HG02938 (cell line): ENCODE measurements around the gene MAST2.

Source experiments
- ATAC-seq: cut with Tn5 transposase; IDR thresholded peaks from one replicate; pipeline ENCODE4 v1.9.1; 2021; ENCODE audit warnings: mild to moderate bottlenecking, moderate library complexity; ENCODE audit not compliant: unreplicated experiment

MAST2 gene

DNA sequence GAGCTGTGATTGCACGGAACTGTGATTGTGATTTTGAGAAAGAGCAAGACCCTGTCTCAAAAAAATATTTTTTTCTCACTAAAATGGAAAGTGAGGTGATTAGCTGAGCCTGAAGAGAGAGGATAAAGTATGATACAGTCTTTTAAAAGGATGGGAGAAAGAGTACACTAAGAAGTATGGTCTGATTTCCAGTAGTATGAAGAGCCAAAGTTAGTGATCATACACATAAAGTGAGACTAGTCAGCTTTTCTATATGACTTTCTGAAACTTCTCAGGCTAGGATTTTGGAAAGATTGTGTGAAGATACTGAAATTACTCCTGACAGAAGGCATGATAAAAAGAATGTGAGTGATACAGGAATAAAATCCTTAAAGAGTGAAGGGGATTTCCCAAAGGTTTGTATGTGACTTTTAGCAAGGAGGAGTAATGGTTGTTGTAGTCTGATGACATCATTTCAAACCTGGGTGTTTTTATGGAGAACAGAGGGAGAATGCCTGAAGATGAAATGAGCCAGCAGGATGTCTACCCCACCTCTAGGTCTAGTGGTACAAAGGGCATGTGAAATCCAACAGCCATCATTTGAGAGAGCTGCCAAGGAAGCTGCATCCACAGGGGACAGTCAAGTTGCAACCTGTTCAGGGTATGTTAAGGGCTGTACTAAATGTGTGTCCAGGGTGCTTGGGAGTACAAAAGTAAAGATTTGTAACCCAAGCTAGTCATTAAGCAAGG is 171.3 kb downstream of the MAST2 start:
- no peak for ATAC-seq

DNA sequence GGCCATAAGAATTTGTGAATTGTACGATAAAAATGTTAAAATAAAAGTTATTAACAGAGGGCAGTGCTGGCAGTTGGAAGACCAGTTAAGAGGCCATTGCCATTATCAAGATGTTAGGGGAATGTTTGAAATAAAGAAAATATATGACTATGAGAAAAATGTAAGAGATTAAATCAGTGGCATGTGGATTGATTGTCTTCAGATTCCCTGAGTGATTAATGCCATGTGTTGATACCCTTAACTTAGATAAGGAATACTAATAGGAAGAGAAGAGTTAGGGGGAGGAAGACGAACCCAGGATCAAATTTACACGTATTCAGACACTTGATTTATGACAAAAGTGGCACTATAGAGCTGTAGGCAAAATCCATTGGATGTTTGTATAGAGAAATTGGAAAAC is 173.2 kb downstream of the MAST2 start:
- no peak for ATAC-seq

DNA sequence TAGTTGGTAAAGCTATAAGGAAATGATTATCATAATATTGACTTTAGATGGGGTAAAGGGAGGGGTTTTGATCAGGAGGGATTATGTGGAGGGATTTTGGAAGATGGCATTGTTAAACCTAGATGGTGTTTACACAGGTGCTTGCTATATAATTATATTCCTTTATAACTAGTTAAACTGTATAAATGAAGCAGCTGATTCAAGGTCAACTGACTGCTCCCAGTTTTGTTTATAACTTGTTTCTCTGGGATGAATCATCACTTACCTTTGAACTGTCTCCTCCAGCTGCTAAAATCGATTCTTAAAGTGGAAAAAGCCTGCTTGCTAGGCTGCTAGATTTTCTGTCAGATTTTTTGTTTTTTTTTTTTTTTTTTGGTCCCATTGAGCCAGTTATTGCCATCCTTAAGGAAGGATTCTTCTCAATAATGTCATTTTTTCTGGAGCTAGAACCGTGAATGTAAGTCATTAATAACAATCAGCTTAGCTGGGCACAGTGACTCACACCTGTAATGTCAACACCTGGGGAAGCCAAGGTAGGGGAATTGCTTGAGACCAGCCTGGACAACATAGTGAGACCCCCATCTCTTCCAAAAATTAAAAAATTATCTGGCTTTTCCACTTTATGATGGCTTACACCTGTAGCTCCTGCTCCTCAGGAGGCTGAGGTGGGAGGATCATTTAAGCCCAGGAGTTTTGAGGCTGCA is 175.8 kb downstream of the MAST2 start:
- no peak for ATAC-seq

DNA sequence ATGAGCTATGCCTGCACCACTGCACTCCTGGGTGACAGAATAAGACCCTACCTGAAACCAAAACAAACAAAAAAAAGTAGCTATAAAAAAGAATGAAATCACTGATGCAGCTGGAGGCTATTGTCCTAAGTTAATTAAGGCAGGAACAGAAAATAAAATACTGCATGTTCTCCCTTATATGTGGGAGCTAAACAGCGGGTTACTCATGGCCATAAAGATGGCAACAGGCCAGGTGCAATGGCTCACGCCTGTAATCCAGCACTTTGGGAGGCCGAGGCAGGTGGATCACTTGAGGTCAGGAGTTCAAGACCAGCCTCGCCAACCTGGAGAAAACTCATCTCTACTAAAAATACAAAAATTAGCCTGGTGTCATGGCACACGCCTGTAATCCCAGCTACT is 176.4 kb downstream of the MAST2 start:
- no peak for ATAC-seq

DNA sequence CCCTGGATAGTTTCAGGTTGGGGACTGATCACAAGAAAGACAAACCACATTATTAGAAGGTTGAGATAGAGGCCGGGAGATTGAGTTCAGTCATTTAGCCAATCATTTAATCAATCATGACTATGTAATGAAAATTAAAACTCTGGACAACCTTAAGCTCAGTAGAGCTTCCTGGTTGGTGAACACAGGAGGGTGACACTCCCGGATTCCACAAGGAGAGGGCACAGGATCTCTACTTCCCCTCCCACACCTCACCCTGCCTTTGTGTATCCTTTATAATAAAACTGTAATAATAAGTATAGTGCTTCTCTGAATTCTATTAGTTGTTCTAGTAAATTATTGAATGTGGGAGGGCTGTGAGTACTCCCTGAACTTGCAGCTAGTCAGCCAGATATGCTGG is 178.9 kb downstream of the MAST2 start:
- ATAC-seq, result no peak

DNA sequence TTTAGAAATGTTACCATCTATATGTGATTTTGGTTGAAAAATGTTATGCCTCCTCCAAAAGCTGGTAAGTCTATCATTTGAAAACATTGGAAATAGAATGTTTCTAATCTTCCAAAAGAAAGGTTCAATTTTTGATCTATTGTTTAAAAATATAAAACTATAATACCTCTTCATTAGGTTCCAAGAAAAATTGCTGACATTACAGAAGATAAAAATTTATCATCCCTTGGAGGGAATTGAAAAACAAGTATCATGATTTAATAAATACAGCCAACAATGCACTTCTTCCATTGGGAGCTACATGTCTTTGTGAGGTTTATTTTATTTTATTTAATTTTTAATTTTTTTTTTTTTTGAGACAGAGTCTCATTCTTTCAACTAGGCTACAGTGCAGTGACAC is 180.6 kb downstream of the MAST2 start:
- no peak for ATAC-seq

DNA sequence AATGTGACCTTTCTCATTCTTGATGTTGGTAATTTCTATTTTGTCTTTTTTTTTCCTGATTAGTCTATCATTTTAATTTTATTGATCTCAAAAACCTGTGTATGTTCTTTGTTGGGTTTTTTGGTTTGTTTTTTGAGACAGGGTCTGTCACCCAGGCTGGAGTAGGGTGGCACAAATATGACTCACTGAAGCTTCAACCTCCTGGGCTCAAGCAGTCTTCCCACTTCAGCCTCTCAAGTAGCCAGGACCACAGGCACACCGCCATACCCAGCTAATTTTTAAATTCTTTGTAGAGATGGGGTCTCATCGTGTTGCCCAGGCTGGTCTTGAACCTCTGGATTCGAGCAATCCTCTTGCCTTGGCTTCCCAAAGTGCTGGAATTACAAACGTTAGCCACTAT is 183.8 kb downstream of the MAST2 start:
- no peak for ATAC-seq

DNA sequence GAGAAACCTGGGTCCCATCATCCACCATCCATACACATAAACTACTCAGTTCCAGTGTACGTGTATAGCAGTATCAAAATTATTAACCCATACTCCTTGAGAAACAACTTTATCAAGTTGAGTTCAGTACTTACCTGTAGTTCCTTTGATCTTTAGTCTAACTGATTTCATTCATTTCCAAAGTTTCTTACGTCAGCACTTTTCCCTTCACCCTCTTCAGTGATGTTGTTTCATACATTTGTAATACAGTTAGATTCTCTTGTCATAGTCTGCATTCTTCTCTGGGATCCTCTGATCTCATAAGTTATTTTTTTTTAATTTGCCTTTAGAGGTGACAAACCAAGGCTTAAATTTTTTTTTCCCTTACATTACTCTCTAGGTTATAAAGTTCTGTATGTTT is 185.8 kb downstream of the MAST2 start:
- no peak for ATAC-seq

DNA sequence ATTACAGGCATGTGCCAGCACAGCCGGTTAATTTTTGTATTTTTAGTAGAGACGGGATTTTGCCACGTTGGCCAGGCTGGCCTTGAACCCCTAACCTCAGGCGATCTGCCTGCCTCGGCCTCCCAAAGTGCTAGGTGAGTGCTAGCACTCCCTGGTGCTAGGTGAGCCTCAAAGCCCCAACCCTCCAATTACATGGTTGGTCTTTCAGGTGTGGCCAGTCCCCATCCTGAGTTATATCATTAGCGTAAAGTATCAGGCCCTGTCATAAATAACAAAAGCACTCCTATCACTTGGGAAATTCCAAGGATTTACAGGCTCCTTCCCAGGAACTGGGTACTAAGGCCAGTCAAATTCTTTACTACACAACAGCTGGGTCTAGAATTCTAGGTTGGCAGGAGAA is 191.0 kb downstream of the MAST2 start:
- ATAC-seq, result no peak

DNA sequence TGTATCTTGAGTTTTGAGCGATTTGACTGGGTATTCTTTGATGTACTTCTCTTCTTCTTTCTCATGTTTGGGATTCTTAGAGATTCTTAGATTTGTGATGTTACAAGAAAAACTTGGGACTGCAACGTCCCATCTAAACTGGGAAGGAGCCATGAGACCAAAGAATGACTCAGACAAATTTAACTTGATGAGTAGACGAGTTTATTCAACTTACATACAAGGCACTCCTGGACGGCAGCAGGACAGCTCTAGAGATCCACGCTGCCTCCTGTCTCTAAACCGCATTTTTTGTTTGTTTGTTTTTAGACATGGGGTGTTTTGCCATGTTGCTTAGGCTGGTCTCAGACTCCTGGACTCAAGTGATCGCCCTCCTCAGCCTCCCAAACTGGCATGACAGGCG is 191.9 kb downstream of the MAST2 start:
- no peak for ATAC-seq

DNA sequence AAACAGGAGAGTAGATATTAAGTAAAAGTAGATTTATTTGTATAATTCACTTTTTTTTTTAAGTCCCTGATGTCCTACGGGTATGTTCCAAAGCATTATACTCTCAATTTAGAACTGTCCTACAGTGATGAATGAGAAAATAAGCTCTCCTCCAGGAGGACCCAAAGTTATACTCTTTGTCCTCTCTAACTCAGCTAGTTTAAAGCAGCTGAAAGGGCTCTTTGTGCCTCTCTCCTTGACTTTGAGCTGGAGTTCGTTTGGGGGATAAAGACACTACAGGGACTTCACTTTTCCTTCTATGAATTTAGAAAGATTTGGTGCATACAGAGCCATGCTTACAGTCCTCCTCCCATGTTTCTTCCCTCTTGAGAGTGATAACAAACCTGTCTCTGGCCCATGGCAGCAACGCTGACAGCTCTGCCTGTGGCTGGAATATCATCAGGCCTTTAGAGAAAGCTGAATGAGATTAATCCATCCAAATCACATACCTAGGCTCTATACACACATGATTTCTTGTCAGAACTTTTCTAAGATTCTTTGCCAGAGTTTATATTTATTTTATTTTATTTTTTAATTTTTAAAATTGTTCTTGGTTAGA is 194.7 kb downstream of the MAST2 start:
- ATAC-seq, result no peak

DNA sequence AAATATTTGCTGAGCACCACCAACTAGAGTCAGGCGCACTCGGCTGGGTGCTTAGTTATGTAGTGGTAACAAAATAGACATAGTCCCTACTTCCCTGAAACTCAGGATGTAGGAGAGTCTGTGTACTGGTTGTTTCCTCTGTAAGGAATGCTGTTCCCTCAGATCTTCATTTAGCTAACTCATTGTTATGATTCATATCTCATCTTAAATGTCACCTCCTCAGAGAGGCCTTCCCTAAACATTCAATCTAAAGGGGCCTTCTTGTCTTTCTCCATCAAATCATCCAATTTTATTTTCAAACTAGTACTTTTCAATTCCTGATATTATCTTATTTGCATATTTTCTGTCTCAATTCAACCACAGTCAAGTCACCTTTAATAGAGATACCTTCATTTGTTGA is 196.1 kb downstream of the MAST2 start:
- no peak for ATAC-seq

DNA sequence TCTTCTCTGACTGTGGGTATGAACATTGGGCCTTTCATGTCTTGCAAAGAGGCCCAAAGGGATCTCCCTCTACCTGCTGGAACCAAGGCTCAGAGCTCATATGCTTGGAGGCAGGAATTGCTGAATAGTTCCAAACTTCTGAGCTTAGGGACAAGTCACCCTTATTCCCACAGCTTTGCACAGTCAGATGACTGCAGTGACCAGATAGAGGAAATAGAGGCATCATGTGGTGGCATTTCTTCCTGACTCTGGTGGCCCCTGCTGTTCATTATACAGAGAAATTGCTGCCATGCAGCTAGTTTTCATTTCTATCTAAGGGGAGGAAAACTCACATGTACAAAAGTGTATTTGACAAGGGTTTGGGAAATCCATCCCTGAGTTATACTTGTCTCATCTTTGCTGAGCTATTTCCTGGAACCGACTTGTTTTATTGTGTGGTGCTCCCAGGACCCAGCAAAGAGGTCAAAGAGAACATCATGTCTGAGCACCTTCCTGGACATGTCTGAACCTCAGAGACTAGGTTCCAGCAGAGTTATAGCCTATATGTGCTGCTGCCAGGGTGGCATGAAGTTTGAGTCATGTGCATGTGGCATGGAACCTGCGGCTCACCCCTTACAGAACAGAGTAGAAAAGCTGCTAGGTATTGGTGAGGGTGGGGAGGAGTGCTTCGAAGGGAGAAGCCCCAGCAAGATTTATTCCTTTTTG is 197.8 kb downstream of the MAST2 start:
- ATAC-seq, result no peak

DNA sequence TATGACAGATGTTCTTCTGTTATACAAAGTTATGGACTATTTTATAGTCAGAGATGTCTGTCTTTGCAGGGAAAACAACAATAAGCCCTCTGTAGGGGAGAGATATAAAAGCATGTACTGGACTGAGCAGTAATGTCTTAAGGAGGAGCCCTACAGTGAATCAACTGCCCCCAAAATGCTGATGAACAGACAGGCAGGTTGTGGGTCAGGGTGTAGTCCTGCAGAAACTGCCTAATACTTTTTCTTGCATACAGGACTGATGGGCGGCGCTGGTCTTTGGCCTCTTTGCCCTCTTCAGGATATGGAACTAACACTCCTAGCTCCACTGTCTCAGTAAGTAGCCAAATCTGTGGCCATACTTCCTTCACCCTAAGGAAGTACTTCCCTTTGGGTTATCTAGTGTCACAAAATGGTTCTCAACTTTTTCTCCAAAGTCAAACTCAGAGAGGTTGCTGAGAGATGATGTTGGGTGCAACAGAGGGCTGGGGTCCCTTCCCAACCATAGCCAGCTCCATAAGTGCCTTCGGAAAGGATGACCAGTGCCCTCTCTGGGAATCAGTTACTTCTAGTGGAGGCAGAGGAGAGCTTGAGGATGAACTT is 199.2 kb downstream of the MAST2 start:
- ATAC-seq, result no peak

DNA sequence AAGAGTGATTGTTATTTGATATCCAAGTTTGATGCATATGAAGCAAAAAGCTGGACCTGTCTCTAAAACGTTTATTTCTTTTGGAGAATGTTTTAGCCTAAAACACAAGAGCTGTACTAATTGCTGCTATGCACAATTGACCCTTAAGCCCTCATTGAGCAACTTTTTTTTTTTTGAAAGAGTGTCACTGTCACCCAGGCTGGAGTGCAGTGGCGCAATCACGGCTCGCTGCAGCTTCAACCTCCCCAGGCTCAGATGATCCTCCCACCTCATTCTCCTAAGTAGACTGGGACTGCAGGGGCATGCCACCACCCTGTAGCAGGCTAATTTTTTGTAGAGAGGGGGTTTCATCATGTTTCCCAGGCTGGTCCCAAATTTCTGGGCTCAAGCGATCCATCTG is 199.9 kb downstream of the MAST2 start:
- no peak for ATAC-seq

DNA sequence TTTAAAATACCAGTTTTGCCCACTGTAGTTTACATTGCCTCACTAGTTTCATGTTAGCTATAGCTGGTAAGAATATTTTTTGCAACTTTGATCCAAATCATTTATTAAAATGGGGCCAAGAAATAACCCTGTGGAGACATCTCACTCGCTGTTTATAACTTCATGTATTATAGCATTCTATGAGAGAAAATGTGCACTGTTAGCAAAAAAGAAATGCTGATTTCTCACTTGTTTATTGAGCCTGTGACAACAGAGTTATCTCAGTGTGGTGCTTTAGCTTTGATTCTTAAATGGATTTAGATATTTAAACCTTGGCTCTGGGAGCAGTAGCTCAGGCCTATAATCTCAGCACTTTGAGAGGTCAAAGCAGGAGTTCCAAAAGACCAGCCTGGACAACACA is 201.1 kb downstream of the MAST2 start:
- ATAC-seq, result no peak

DNA sequence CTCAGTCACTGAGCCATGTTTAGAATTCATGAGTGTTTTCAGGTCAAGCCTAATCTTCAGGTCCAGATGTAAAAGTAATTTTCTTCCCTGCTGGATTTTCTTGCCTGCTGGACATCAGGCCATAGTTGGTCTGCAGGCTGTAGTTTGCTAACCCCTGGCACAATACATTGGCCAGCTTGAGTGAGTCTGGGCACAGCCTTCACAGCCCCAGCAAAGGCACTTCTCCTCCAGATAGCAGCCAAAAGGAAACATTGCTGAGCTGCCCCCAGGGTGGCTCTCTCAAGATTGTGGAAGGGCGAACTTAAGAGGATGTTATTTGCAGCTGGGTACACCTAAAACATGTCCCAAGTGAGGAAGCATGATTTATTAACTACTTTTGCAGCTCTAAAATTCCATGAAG is 202.2 kb downstream of the MAST2 start:
- no peak for ATAC-seq

DNA sequence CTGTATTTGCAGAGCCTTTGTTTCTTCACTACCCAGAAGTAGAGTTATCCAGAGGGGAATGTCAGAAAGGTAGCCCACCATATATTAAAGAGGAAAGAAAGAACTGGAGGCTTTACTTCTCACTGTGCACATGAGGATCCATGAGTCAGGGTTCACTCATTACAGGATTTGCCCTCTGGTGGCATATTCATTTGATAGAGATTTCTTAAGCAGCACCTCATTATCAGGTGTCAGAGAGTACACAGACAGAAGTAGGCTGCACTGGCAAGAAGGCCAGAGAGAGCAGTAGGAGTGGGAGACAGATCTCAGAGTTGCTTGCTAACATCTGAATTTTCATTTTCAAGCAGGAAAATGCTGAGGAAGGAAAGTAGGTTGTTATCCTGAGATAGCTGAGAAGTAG is 205.2 kb downstream of the MAST2 start:
- no peak for ATAC-seq

DNA sequence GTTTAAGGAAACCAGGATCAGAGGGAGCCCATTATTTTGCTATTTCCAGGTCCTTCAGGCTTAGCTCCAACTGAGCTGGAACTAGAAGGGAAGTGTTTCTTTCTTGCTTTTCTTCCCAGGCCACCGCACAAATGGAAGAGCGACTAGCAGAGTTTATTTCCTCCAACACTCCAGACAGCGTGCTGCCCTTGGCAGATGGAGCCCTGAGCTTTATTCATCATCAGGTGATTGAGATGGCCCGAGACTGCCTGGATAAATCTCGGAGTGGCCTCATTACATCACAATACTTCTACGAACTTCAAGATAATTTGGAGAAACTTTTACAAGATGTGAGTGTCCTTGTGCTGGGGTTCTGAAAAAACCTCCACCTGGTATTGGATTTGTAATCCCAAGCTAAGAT is 207.2 kb downstream of the MAST2 start:
- no peak for ATAC-seq

DNA sequence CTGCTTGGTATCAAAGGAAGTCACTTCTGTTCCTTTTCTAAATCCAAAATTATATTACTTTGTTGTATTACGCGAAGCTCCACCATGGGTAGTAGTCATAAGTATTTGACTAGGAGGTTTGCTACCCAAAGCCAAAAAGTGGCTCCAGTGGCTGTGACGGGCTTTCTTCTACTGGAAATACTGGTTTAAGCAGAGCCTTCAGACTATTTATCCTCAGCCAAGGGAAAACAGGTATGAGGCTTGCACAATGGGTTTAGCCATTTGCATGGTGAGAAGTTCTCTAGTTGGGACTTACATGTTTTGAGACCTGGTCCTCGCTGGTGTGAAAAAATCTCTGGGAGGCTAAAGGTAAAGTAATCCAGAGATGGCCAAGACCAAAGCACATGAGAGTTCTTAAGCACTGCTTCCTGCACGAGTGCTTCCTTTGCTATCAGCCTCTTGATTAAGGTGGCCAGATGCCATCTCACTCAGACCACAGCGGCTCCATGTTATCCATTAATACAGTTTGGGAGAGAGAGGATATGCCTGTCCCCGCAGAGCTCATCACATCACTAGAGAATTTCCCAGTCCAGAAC is 207.8 kb downstream of the MAST2 start:
- ATAC-seq, result no peak

DNA sequence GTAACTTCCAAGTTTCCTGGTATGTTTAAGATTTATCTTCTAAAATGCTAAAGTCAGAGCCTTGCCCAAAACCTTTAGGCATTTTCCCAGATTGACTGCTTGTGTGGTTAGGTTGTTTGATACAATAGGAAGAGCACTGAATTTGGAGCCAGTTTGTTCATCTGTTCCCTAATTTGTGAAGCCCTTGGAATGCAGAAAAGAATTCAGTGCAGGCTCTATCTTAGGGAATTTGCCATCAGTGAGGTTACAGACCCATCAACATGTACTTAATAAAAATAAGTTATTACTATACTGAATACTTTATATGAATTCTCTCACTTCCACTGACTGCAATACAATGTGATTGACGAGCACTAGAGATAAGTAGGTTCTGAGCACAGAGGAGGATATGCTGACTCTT is 208.8 kb downstream of the MAST2 start:
- ATAC-seq, result no peak
